Stimulated activated naive CD8-positive, alpha-beta T cell treated with anti-CD3 and anti-CD28 coated beads, Interleukin-15, amount 100 ng/mL, for 72 hours (primary cell): ENCODE data around the gene ENOX2.
"Not testable (repeated sequence)": the region's sequence is repeated elsewhere in the genome, so short reads cannot be mapped to it uniquely, and the experiment has no call there.

Experiments
- ATAC-seq: fragments of 150-1000 bp; cut with Tn5 transposase; 2 replicates; pipeline ENCODE4 v1.10.0; 2021; ENCODE audit warnings: mild to moderate bottlenecking, moderate library complexity
- DNase-seq, 2 donors: peaks; one replicate each; pipeline ENCODE4 v3.0.0; 2021 to 2022
- H3K27ac Mint-ChIP-seq, 2 donors: one replicate each; pipeline ENCODE4 v1.8.0; 2022; ENCODE audit warnings: mild to moderate bottlenecking in 2 of 2, mixed read lengths in 2 of 2, moderate library complexity in 2 of 2
- H3K27me3 Mint-ChIP-seq: one replicate; pipeline ENCODE4 v1.8.0; 2022; ENCODE audit warnings: mixed read lengths
- H3K4me1 Mint-ChIP-seq: one replicate; pipeline ENCODE4 v1.8.0; 2022; ENCODE audit warnings: mild to moderate bottlenecking, mixed read lengths
- H3K4me3 Mint-ChIP-seq, 2 donors: one replicate each; pipeline ENCODE4 v1.8.0; 2022; ENCODE audit warnings: mild to moderate bottlenecking in 2 of 2, mixed read lengths in 2 of 2, moderate library complexity in 1 of 2
- H3K9me3 Mint-ChIP-seq, 2 donors: one replicate each; pipeline ENCODE4 v1.8.0; 2022; ENCODE audit warnings: mixed read lengths in 2 of 2

The ENOX2 gene

DNA sequence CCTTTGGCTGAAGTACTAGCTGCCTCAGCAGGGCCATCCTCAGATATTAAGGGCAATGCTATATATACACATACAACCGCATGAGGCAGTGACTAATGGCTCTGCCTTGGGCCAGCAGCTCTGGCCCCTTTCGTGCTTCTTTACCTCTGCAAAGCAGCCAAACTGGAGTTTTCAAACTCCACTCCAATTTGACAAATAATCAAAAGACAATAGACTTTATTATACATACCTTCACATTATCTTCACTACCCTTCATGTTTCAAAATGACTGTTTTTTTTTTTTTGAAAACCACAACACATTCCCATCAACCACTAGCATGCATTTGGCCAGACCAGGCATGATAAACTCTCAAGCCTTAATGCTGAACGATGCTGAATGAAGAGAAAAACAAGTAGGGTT lies 187.7 kb downstream of the ENOX2 start:
- Mint-ChIP-seq H3K4me3 (no peak overlapping the region), H3K27me3 (no peaks in the 10 kb centered on the region), H3K9me3 (no peaks in the 10 kb centered on the region), H3K27ac (no peak overlapping the region), H3K4me1 (no peaks in the 10 kb centered on the region)
- ATAC-seq: no peak
- DNase-seq: no peak

DNA sequence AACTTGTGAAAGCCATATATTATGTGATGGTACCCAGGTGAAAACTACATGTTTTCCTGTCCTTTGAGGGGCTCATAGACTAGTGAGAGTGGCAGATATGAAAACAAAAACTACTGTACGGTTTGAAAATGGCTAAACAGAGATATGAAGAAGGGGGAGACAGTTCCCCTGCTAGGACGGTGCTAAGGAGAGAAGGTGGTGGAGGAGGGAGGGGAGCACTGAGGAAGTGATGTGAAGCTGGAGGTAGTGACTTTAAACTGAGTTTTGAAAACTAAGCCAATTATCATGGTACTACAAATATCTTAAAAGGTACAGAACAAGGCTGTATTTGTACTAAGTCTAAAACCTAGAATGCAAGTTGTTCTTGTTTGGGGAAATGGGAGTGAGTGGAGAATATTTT lies 188.3 kb downstream of the ENOX2 start:
- no peak overlapping the region for H3K4me3 Mint-ChIP-seq
- DNase-seq (no peak), ATAC-seq (no peak)
- no peaks in the 10 kb centered on the region for H3K27me3 Mint-ChIP-seq
- H3K4me1 Mint-ChIP-seq: no peaks in the 10 kb centered on the region
- no peaks in the 10 kb centered on the region for H3K9me3 Mint-ChIP-seq
- H3K27ac Mint-ChIP-seq: peak overlapping the region in 1 of 2 donors; percentile 27

DNA sequence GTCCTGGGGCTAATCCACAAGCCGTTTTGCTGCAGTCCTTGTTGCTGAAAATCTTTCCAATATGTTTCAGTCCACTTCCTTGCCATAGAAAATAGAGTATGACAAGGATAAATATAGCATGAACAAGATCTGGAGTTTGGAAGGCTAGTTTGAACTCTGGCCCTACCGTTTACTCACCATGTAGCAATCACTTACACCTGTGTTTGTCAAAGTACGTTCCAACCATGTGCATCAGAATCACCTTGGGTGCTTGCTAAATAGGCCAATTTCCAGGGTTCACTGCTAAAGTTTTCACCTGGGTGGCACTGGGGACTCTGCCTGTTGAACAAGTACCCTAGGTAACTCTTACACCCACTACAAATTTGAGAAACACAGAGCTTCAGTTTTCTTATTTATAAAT lies 188.9 kb downstream of the ENOX2 start:
- no peaks in the 10 kb centered on the region for H3K4me1 Mint-ChIP-seq
- H3K27me3 Mint-ChIP-seq: no peaks in the 10 kb centered on the region
- H3K27ac Mint-ChIP-seq: no peak overlapping the region
- no peak for DNase-seq
- H3K9me3 Mint-ChIP-seq: no peaks in the 10 kb centered on the region
- no peak overlapping the region for H3K4me3 Mint-ChIP-seq
- ATAC-seq: no peak

DNA sequence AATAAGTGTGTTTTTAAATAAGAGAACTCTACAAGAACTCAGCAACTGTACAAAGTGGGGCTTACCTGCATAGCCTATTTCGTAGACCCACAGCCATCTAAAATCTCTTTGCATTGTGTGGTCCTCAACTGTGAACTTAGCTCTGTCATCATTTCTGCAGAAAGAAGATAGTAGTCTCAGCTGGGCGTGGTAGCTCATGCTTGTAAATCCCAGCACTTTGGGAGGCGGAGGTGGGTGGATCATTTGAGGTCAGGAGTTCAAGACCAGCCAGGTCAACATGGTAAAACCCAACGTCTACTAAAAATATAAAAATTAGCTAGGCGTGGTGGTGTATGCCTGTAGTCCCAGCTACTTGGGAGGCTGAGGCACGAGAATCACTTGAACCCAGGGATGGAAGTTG lies 193.8 kb downstream of the ENOX2 start:
- not testable (repeated sequence) for H3K27me3 Mint-ChIP-seq, H3K4me3 Mint-ChIP-seq, H3K4me1 Mint-ChIP-seq, ATAC-seq, H3K27ac Mint-ChIP-seq, H3K9me3 Mint-ChIP-seq, DNase-seq

DNA sequence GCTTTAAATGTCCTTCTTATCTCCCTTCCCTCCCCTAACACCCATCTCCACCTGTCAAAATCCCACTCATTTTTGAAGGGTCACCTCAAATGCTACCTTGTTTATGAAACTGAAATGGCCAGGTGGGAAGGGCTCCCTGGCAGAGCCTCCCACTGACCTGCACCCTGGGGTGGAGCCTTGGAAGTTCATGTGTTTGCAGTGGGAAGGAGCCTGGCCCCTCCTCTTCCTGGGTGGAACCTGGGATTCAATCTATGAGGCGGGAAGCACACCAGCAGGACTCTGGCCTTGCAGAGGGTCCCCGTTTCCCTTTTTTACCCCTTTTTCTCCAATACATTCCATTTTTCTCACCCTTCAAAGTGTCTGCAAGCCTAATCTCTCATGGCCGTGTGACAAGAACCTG lies 197.4 kb downstream of the ENOX2 start:
- H3K4me1 Mint-ChIP-seq: no peaks in the 10 kb centered on the region
- H3K4me3 Mint-ChIP-seq: no peak overlapping the region
- H3K27ac Mint-ChIP-seq: no peak overlapping the region
- H3K9me3 Mint-ChIP-seq: no peaks in the 10 kb centered on the region
- H3K27me3 Mint-ChIP-seq: no peaks in the 10 kb centered on the region
- DNase-seq (no peak), ATAC-seq (no peak)

DNA sequence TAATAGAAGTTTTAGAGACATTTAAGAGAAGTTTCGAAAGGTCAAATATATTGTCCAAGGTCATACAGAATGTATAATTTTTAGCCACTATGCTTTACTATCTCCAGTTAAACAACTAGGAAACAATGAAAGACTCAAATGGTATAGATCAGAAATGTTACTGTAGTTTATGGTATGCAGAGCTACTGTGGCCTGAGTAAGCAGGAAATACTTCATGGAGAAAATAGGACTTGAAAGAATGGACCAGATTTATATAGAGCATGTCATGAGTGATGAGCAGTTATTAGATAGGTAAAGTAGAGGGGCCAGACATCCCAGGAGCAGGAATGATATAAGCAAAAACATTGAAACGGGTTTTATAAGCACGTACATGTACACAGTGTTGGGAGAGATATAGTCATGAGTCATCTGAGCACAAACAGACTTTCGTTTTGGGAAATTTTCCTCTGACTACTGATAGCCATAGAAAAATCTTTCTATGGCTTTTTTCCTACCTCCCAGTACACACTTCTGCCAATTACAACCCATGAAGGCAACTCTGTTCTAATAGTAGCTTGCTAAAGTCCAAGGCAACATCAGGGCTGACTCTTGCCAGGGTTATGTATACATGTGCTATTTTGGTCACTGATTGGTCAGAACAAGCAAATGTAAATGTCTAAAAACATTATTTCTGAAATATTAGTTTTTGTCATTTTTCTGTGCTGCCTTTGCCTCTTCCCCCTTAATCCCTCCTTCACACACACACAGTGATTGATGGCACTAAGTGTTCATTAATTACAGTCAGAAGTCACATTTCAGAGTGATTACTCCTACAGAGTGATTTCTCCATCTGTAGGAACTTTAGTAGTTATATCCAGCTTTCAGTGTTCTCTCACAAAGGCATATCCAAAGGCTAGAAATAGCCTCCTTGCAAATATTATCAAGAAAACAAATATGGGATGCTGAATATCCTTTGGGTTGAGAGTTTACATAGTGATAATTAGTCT lies 198.7 kb downstream of the ENOX2 start:
- ATAC-seq (no peak), DNase-seq (no peak)
- H3K9me3 Mint-ChIP-seq: no peaks in the 10 kb centered on the region
- no peak overlapping the region for H3K27ac Mint-ChIP-seq
- H3K4me1 Mint-ChIP-seq: no peaks in the 10 kb centered on the region
- no peak overlapping the region for H3K4me3 Mint-ChIP-seq
- H3K27me3 Mint-ChIP-seq: no peaks in the 10 kb centered on the region

DNA sequence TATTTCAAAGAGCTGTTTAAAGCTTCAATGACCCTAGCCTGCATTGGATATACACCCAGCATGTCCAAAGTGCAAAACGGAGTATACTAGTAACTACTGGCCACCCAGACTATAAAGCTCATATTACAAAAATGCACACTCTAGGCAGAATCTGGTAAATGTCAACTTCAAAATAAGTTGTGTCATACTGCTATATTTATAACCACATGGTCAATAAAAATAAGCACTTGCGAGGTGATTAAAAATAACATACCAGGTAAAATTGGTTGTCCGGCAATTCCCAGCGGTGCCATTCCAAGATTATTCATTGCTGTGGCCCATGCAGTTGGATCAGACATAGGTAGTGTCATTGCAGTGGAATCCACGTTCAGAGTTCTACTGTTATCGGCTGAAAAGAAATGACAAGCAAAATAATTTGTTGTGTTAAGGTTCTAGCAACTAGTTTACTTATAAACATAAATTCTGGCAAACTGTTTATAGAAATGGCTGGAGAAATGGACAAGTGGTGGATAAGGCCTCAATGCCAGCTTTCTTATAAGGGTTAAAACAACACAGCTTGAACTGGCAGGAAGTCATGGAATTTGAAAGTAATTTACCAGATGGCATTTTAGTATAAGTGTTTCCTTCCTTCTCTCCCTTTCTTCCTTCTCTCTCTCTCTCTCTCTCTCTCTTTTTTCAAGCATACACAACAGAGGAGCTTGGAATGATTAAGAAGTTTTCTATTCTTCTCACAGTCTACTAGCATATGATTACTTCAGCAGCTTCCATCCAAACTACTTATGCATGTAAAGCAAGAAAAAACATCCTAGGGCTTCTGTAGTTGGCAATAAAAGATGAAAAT lies 199.9 kb downstream of the ENOX2 start:
- ATAC-seq (no peak), DNase-seq (no peak)
- H3K9me3 Mint-ChIP-seq: no peaks in the 10 kb centered on the region

DNA sequence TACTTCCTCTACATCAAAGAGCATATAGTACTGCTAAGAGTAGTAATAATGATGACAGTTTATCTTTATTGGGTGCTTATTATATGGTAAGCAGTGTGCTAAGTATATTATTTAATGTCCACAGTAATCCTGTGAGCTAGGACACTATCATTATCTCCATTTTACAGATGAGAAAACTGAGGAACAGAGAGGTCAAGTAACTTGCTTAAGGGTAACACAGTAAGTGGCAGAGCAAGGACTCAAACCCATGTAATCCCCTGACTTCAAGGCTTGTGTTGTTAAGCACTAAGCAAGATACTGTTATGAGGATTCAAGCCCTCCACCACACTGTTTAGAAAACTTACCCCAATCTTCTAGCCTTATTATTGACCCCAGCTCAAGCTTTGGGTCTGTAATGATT lies 202.4 kb downstream of the ENOX2 start:
- no peaks in the 10 kb centered on the region for H3K27me3 Mint-ChIP-seq
- no peak overlapping the region for H3K27ac Mint-ChIP-seq
- no peaks in the 10 kb centered on the region for H3K9me3 Mint-ChIP-seq
- H3K4me3 Mint-ChIP-seq: no peak overlapping the region
- no peaks in the 10 kb centered on the region for H3K4me1 Mint-ChIP-seq
- DNase-seq: no peak
- no peak for ATAC-seq

More for the DNA sequence above, 199.9 kb downstream of the ENOX2 start:
- no peaks in the 10 kb centered on the region for H3K27me3 Mint-ChIP-seq
- no peak overlapping the region for H3K4me3 Mint-ChIP-seq
- no peak overlapping the region for H3K27ac Mint-ChIP-seq
- no peaks in the 10 kb centered on the region for H3K4me1 Mint-ChIP-seq

DNA sequence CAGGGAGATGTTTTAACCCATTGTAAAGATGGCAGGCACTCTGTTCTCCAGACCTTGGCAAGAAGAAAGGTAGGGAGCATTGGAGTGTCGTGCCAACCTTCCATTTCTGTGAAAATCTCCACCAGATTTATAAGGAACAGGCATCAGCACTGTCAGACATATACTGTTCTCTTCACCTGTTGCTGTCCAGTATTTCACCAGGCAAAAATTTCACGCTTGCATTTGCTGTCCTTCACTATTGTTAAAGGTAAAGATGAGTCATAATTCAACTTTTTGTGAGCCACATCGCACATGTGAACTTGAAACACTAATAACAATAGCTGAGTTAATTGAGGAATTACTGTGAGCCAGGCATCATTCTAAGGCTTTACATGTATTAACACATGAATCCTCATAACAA lies 203.4 kb downstream of the ENOX2 start:
- H3K4me3 Mint-ChIP-seq: no peak overlapping the region
- DNase-seq (no peak), ATAC-seq (no peak)
- no peaks in the 10 kb centered on the region for H3K4me1 Mint-ChIP-seq
- H3K27ac Mint-ChIP-seq: no peak overlapping the region
- H3K9me3 Mint-ChIP-seq: no peaks in the 10 kb centered on the region
- no peaks in the 10 kb centered on the region for H3K27me3 Mint-ChIP-seq

DNA sequence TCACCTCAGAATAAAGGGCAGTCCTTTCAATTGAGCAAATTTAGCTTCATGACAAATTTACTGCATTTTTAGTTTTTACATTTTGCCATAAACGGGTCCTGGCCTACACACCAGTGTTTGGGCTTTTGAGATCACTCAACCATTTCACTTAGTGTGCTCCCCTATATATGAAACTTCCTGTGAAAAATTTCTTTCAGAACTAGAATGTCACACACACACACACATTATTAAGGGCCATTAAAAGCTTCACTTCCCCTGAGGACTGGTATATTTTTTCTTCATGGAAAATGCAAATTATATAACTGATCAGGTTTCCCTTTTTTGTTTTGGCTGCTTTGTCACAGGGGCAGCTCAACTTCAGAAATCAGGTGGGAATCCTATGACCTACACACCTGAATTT lies 206.5 kb downstream of the ENOX2 start:
- Mint-ChIP-seq H3K27me3 (no peaks in the 10 kb centered on the region), H3K4me1 (no peaks in the 10 kb centered on the region), H3K4me3 (no peak overlapping the region), H3K9me3 (no peaks in the 10 kb centered on the region), H3K27ac (no peak overlapping the region)
- DNase-seq (no peak), ATAC-seq (no peak)

DNA sequence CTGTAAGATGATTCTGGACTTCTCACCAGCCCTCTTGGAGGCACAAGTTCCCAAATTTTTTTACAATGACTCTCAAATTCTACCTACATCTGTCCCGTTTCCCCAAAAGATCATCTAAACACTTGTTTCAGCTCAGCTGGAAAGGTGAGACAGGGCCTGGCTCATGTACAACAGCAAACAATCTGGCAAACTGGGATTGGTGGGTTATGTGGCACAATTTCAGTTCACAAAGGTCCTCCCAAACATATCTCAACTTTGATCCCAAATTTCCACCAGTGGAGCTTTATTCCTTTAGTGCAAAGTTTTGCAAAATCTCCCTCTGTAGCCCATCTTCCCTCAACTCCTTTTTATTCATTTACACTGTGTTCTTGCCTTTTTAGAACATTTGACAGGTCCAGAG lies 207.1 kb downstream of the ENOX2 start:
- H3K27me3 Mint-ChIP-seq: no peaks in the 10 kb centered on the region
- no peaks in the 10 kb centered on the region for H3K9me3 Mint-ChIP-seq
- no peak overlapping the region for H3K4me3 Mint-ChIP-seq
- ATAC-seq: no peak
- no peaks in the 10 kb centered on the region for H3K4me1 Mint-ChIP-seq
- H3K27ac Mint-ChIP-seq: no peak overlapping the region
- DNase-seq: no peak

DNA sequence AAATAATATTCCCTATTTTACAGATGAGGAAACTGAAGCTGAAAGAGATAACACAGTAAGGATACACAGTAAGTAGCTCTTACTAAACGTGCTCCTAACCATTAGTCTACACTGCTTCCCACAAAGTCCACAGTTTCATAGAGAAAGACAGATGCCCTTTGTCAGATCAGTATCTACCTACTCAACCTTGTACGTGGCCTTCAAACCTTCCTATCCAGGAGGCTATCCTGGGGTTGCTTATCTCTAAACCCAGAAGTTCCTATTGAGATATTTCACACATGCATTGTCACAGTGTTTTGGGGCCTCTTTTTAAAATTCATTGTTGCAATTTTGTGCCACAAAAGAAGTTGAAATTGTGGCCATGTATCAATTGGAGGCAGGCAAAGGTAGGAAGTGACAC lies 208.0 kb downstream of the ENOX2 start:
- Mint-ChIP-seq H3K27me3 (no peaks in the 10 kb centered on the region), H3K4me1 (no peaks in the 10 kb centered on the region), H3K9me3 (no peaks in the 10 kb centered on the region), H3K27ac (no peak overlapping the region), H3K4me3 (no peak overlapping the region)
- ATAC-seq: no peak
- no peak for DNase-seq

DNA sequence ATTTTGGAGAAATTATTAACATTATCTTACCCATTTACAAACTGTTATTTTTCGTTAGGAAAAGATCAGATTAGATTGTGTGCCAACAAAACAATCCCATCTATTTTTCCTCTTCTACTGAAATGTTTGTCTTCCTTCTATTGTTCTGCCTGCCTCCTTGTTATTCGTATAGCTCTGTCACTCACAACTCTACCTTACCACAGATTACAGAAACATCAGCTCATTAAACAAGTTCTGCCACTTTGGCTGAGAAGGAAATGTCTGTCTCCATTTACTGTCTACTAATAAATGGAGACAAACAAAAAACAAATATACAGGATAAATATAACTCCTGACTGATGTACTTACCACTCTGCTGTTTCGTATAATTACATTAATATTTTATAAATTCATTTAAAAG lies 211.4 kb downstream of the ENOX2 start:
- H3K9me3 Mint-ChIP-seq: no peaks in the 10 kb centered on the region
- no peak for DNase-seq
- no peak overlapping the region for H3K27ac Mint-ChIP-seq
- no peak overlapping the region for H3K4me3 Mint-ChIP-seq
- H3K27me3 Mint-ChIP-seq: no peaks in the 10 kb centered on the region
- no peaks in the 10 kb centered on the region for H3K4me1 Mint-ChIP-seq
- ATAC-seq: no peak

DNA sequence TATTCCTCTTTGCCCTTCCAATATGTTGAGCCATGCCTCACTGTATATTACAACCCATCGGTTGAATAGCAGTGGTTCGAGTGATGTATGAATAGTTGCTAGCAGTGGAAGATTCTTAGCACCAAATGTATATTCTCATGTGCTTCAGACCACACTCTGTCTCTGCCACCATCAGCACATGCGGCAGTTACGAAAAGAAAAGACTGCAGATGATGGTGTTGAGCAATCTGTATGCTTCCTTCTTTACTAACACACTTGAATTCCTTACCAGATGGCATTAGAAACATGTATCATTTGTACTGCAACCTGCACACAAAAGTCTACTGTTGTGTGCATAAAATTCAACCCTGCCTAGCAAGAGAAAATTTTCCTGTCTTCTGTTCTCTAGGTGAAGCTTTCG lies 214.6 kb downstream of the ENOX2 start:
- Mint-ChIP-seq H3K9me3 (no peaks in the 10 kb centered on the region), H3K4me3 (no peak overlapping the region), H3K27ac (no peak overlapping the region), H3K27me3 (no peaks in the 10 kb centered on the region), H3K4me1 (no peaks in the 10 kb centered on the region)
- ATAC-seq: no peak
- DNase-seq: no peak

DNA sequence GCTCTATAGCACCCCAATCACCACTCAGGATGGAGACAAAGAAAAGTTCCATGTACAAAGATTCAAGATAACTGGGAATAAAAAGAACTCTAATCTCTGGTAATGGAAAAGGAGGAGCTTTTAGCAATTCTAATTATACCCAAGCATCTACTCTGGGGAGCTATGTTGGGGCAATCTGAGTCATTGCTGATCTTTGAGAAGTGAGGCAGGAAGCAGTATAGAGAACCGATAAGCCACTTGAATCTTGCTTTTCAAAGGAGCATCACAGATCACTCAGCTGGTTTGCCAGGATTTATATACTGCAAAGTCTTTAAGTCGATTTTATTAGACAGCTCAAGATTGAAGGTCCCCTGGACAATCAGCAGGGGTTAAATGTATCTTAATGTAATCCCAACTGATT lies 220.0 kb downstream of the ENOX2 start:
- no peak for ATAC-seq
- H3K9me3 Mint-ChIP-seq: no peaks in the 10 kb centered on the region
- no peak overlapping the region for H3K27ac Mint-ChIP-seq
- H3K4me1 Mint-ChIP-seq: no peaks in the 10 kb centered on the region
- no peak for DNase-seq
- H3K27me3 Mint-ChIP-seq: no peaks in the 10 kb centered on the region
- H3K4me3 Mint-ChIP-seq: no peak overlapping the region
